Measurements from ENCODE around the gene TOMM70.

TOMM70 gene

DNA sequence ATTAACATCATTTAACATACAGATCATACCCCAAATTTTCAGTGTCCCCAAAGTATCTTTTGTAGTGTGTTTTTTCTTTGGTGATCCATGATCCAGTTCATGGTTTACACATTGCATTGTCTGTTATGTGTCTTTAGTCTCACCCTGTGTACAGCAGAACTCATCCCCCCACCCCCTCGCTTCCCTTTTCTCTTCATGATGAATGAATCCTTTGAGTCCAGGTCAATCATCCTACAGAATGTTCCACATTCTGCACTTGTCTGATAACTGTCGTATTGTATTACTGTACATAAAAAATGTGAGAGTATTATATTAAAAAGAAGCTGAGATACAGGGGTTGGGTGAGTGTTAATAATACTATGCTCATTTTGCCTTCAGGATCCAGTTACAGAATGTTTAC, 80.9 kb downstream of the TOMM70 start:
- DNase-seq = no peak

DNA sequence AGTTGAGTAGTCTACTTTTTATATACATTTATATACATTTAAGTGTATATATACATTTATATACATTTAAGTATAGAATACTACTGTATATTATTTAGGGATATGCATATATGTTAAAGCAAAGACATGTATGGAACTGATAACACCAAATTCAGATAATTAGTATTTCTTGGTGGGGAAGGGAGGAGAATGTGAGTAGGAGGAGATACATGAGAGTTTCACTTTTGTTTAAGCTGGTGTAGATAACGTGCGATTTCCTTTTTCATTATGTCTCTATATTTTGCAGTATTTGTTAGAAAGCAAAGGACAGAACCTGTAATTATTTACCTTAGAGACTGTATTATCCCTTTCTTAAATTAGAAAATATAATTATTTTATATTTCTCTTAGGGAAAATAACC, 83.0 kb downstream of the TOMM70 start:
- DNase-seq = no peak

DNA sequence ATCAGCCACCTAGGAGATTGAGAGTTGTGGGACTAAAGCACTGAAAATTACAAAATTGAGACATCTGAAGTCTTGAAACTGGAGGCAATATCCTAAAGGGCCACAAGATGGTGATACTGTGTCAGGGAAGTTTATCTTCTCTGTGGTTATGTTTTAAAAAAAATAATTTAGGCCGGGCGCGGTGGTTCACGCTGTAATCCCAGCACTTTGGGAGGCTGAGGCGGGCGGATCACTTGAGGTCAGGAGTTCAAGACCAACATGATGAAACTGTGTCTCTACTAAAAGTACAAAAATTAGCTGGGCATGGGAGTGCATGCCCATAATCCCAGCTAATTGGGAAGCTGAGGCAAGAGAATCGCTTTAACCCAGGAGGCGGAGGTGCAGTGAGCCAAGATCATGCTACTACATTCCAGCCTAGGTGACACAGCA, 84.2 kb downstream of the TOMM70 start:
- DNase-seq = peak; percentile 51 to 79

Data from inflammatory macrophage treated with lipopolysaccharide for 1 hour (primary cell).